Heart right ventricle (tissue), 16 donors: ENCODE results near the gene SBF2. TPM values are rescaled to one million over a fixed set of nuclear protein-coding genes. Genes with fewer than 3 reads are reported as not detected.

ENCODE experiments used
- ATAC-seq, 8 donors: fragments of 200-7000 bp; cut with Tn5 transposase; one replicate each; pipeline ENCODE4 v1.9.1; 2020; ENCODE audit warnings: mild to moderate bottlenecking in 8 of 8, moderate library complexity in 8 of 8, moderate number of reproducible peaks in 1 of 8
- DNase-seq, 2 donors: peaks; one replicate each; pipeline ENCODE4 v3.0.0-alpha.2; 2020
- H3K27ac ChIP-seq, 10 donors: fragments of 200-600 bp; sonication (generic) in 2 of 10; one replicate each; pipeline versions ENCODE4 v1.5.0 to v1.8.0; 2020 to 2022; ENCODE audit warnings: mild to moderate bottlenecking in 3 of 10
- H3K27me3 ChIP-seq, 7 donors: fragments of 200-600 bp; one replicate each; pipeline ENCODE4 v1.8.0; 2021 to 2022; ENCODE audit warnings: mild to moderate bottlenecking in 2 of 7
- H3K36me3 ChIP-seq, 9 donors: fragments of 200-600 bp; sonication (generic) in 1 of 9; one replicate each; pipeline versions ENCODE4 v1.5.0 to v1.8.0; 2020 to 2022; ENCODE audit warnings: mild to moderate bottlenecking in 2 of 9
- H3K4me1 ChIP-seq, 9 donors: fragments of 200-600 bp; sonication (generic) in 1 of 9; one replicate each; pipeline versions ENCODE4 v1.5.0 to v1.8.0; 2020 to 2022; ENCODE audit warnings: mild to moderate bottlenecking in 4 of 9
- H3K4me3 ChIP-seq, 10 donors: fragments of 200-600 bp; sonication (generic) in 2 of 10; one replicate each; pipeline versions ENCODE4 v1.5.0 to v1.8.0; 2020 to 2022; ENCODE audit warnings: mild to moderate bottlenecking in 7 of 10, moderate library complexity in 2 of 10
- H3K9me3 ChIP-seq, 11 donors: fragments of 200-600 bp in 10 of 11; sonication (generic) in 2 of 11; one replicate each; pipeline versions ENCODE4 v1.5.0 to v1.8.0; 2013 to 2022; ENCODE audit warnings: mild to moderate bottlenecking in 2 of 11, control low read depth in 1 of 11, moderate library complexity in 1 of 11
- CTCF ChIP-seq, 9 donors: fragments of 200-600 bp; sonication (generic) in 2 of 9; IDR thresholded peaks; one replicate each; pipeline versions ENCODE4 v1.5.0 to v1.8.0; 2021 to 2022; ENCODE audit warnings: antibody characterized with exemption in 9 of 9, mild to moderate bottlenecking in 5 of 9, moderate library complexity in 1 of 9
- WGBS, 2 donors: extraction: QIAGEN DNeasy Blood & Tissue Kit; methylation state at CpG; one replicate each; pipeline ENCODE4 v1.1.7; 2013; ENCODE audit warnings: inconsistent platforms in 1 of 2; 5-methylcytosine and 5-hydroxymethylcytosine counted together
- intact Hi-C, 10 donors: fragments of 100-400 bp; cut with DNase I; formaldehyde crosslinking; loops; one replicate each; pipeline versions ENCODE4 v1.11.1 to v1.14.2; 2022
- polyA plus RNA-seq, 2 donors: library from polyadenylated mRNA; stranded (reverse); fragments of 200-250 nt; gene quantifications; one replicate each; pipeline ENCODE4 v1.2.3, GENCODE V29; 2013
- total RNA-seq, 10 donors: library from RNA; stranded (reverse); fragmentation: NEBNext Ultra II Directional in 3 of 10; extraction: Animal tissue kit (Norgen Biotek cat#: 25700) in 3 of 10; gene quantifications; one replicate each; pipeline versions ENCODE4 v1.2.1 to v1.2.4, GENCODE V29; 2021 to 2023
- donor health status: Arrhythmogenic right ventricular cardiomyopathy.
- donor health status: ischemic (EF 13 %, LVEDD 7.1; RV severe dilation, severe dysfunction).
- donor health status: healthy with polysubstance abuse.
- donor health status: DM: no; HTN: yes; CAD: no.
- donor health status: DM: no; HTN: no; CAD: no.
- donor health status: ischemic (EF 25% LVEDD 6.9; RV normal size, moderate dysfunction).
- donor health status: ischemic (EF 25% LVEDD 5.7; RV mildly dilated, moderate dysfunction).
- donor health status: healthy.
- donor health status: DM: yes; HTN: yes; CAD: no.
- donor health status: Ischemic cardiomyopathy.
- donor health status: ischemic (EF 35%, LVEDD 5.7; RV mildly dilated, moderate dysfunction).
- donor health status: nonischemic (EF 11% LVEDD 7.7; RV severe dilation, severe dysfunction).
- donor health status: DM: yes; HTN: yes; CAD: no.
- donor health status: PGD.
- donor health status: ischemic (EF 29% LVEDD 5.4; RV normal size, mild dysfunction).
- donor health status: nonischemic (EF 23%, LVEDD 6.1; RV moderate dilation, normal function).

SBF2 gene
- total and polyA plus RNA-seq, 12 donors, result 8.9 to 27.1 (median 21.2) TPM

- TF ChIP-seq CTCF (IDR thresholded peaks at IDR 0.05), result no peak
- Histone ChIP-seq H3K9me3 (peaks cover 0 to 9% (median 0%) of the 10 kb centered on the region in 11 donors), H3K36me3 (no peaks in the 10 kb centered on the region), H3K4me1 (peaks cover 5 to 76% (median 45%) of the 10 kb centered on the region in 9 donors), H3K4me3 (no peak overlapping the region), H3K27ac (peak overlapping the region in 7 of 10 donors; percentile 2 to 76 (median 42)), H3K27me3 (no peaks in the 10 kb centered on the region)
- peak in 1 of 2 donors; percentile 36 for DNase-seq
- ATAC-seq, result peak in 6 of 8 donors; percentile 10 to 48 (median 26)
- intact Hi-C loops, result loop anchor here in 5 of 10 donors (10.0 kb wide), 3 partner anchors 461 to 801 kb away; no protein-coding TSS in a partner anchor
- WGBS, 2 donors, result 35 to 47% methylated on average over 2 of the region's 2 CpGs
Observed at GRCh38 chr11:10326012-10326964, 32.3 kb upstream of the SBF2 start.

- peaks cover 5 to 76% (median 45%) of the 10 kb centered on the region in 9 donors for H3K4me1 ChIP-seq
- intact Hi-C loops, result loop anchor here in 5 of 10 donors (10.0 kb wide), 3 partner anchors 461 to 801 kb away; no protein-coding TSS in a partner anchor
Observed at GRCh38 chr11:10325277-10326011, 31.4 kb upstream of the SBF2 start.

GRCh38 chr11:10324474-10324873 is 30.5 kb upstream of the SBF2 start:
- no peak for ATAC-seq

More at GRCh38 chr11:10325277-10326011, 31.4 kb upstream of the SBF2 start:
- H3K9me3 ChIP-seq, result peaks cover 0 to 9% (median 0%) of the 10 kb centered on the region in 11 donors
- no peak for DNase-seq
- no peak for TF ChIP-seq CTCF (IDR thresholded peaks at IDR 0.05)
- H3K4me3 ChIP-seq, result no peak overlapping the region
- H3K27ac ChIP-seq, result peak overlapping the region in 3 of 10 donors; percentile 2 to 76 (median 44)
- 58 to 67% methylated on average over 6 of the region's 6 CpGs for WGBS, 2 donors
- ATAC-seq, result no peak
- no peaks in the 10 kb centered on the region for H3K27me3 ChIP-seq
- H3K36me3 ChIP-seq, result no peaks in the 10 kb centered on the region

More at GRCh38 chr11:10324474-10324873, 30.5 kb upstream of the SBF2 start:
- Histone ChIP-seq H3K4me3 (no peak overlapping the region), H3K36me3 (no peaks in the 10 kb centered on the region), H3K27me3 (no peaks in the 10 kb centered on the region), H3K27ac (peak overlapping the region in 1 of 10 donors; percentile 44), H3K9me3 (peaks cover 0 to 9% (median 0%) of the 10 kb centered on the region in 11 donors), H3K4me1 (peaks cover 5 to 72% (median 45%) of the 10 kb centered on the region in 9 donors)
- intact Hi-C loops, result loop anchor here in 9 of 10 donors (5.0 to 10.0 kb wide), 7 partner anchors 117 to 800 kb away; no protein-coding TSS in a partner anchor
- 81 to 83% methylated on average over 3 of the region's 3 CpGs for WGBS, 2 donors
- no peak for DNase-seq
- TF ChIP-seq CTCF (IDR thresholded peaks at IDR 0.05), result no peak
